CD4-positive, alpha-beta T cell (primary cell): ENCODE data around the gene LY6G5C. TPM values are rescaled to one million over a fixed set of nuclear protein-coding genes. Genes with fewer than 3 reads are reported as not detected.

Experiments used
- ATAC-seq: fragments of 200-7000 bp; cut with Tn5 transposase; one replicate; pipeline ENCODE4 v1.10.0; 2022; ENCODE audit warnings: mild to moderate bottlenecking; ENCODE audit not compliant: poor library complexity
- CTCF ChIA-PET: fragments of 350-600 bp; sonication (Branson Sonifier 250); formaldehyde crosslinking; loops from one replicate; lab custom pipeline; 2021; ENCODE audit warnings: antibody characterized with exemption, inconsistent platforms; lab: Charles Lee
- POLR2A ChIA-PET: fragments of 350-600 bp; sonication (Branson Sonifier 250); formaldehyde crosslinking; loops from one replicate; lab custom pipeline; 2021; ENCODE audit warnings: antibody characterized with exemption, inconsistent platforms; lab: Charles Lee
- DNase-seq, 14 experiments: peaks; one replicate each; pipeline ENCODE4 v3.0.0-alpha.2; 2013 to 2020; ENCODE audit warnings: mixed read lengths in 2 of 14
- H3K27ac ChIP-seq, 2 donors: one replicate each; pipeline versions ENCODE4 v1.5.1 to v1.7.0; 2013; ENCODE audit warnings: low read length in 2 of 2, low read depth in 1 of 2, mild to moderate bottlenecking in 1 of 2
- H3K27me3 ChIP-seq, 2 experiments: 1 replicate in 1 of 2; 2 replicates in 1 of 2; pipeline versions ENCODE4 v1.6.1 to v1.7.0; 2013; ENCODE audit warnings: low read length in 2 of 2, control low read depth in 1 of 2, mild to moderate bottlenecking in 1 of 2, moderate library complexity in 1 of 2; ENCODE audit not compliant: insufficient read depth in 2 of 2, control insufficient read depth in 1 of 2
- H3K36me3 ChIP-seq: one replicate; pipeline ENCODE4 v1.6.1; 2013; ENCODE audit warnings: low read length, control low read depth; ENCODE audit not compliant: insufficient read depth
- H3K4me1 ChIP-seq: one replicate; pipeline ENCODE4 v1.6.1; 2013; ENCODE audit warnings: low read length, control low read depth; ENCODE audit not compliant: insufficient read depth
- H3K4me3 ChIP-seq: one replicate; pipeline ENCODE4 v1.5.1; 2013; ENCODE audit warnings: mild to moderate bottlenecking, low read length, moderate library complexity
- H3K9me3 ChIP-seq, 2 experiments: 1 replicate in 1 of 2; 2 replicates in 1 of 2; pipeline versions ENCODE4 v1.6.1 to v1.7.0; 2013; ENCODE audit warnings: low read length in 2 of 2, mild to moderate bottlenecking in 2 of 2, control low read depth in 1 of 2, moderate library complexity in 1 of 2; ENCODE audit not compliant: control insufficient read depth in 1 of 2, insufficient read depth in 1 of 2
- H3K27ac Mint-ChIP-seq: one replicate; pipeline ENCODE4 v1.8.0; 2020; ENCODE audit warnings: mixed read lengths
- H3K27me3 Mint-ChIP-seq: one replicate; pipeline ENCODE4 v1.8.0; 2021; ENCODE audit warnings: mixed read lengths
- H3K36me3 Mint-ChIP-seq: one replicate; pipeline ENCODE4 v1.8.0; 2021; ENCODE audit warnings: low read depth, mixed read lengths
- H3K4me1 Mint-ChIP-seq: one replicate; pipeline ENCODE4 v1.8.0; 2021; ENCODE audit warnings: low read depth, mixed read lengths
- H3K4me3 Mint-ChIP-seq: one replicate; pipeline ENCODE4 v1.8.0; 2020; ENCODE audit warnings: mild to moderate bottlenecking, mixed read lengths
- H3K9me3 Mint-ChIP-seq: one replicate; pipeline ENCODE4 v1.8.0; 2020; ENCODE audit warnings: mixed read lengths
- intact Hi-C, 2 experiments: fragments of 100-400 bp; cut with DNase I in 1 of 2; cut with micrococcal nuclease in 1 of 2; formaldehyde crosslinking; loops; one replicate each; pipeline versions ENCODE4 v1.15.1 to v1.9.0; 2023 to 2025; cut with DNase I, micrococcal nuclease
- total RNA-seq, 174 experiments: library from RNA in 2 of 174; stranded (reverse) in 2 of 174; gene quantifications; one replicate each; pipeline ENCODE4 v1.2.3 and lab custom pipeline; 2021 to 2026
- TF ChIP-seq, protein P1 (sequence below): fragments of 200-600 bp; IDR thresholded peaks from one replicate; pipeline ENCODE4 v1.8.0; 2022; ENCODE audit warnings: antibody characterized with exemption, mild to moderate bottlenecking

The LY6G5C gene
- total RNA-seq, 2 experiments from 2014 or later: 0.49 to 0.67 TPM

DNA sequence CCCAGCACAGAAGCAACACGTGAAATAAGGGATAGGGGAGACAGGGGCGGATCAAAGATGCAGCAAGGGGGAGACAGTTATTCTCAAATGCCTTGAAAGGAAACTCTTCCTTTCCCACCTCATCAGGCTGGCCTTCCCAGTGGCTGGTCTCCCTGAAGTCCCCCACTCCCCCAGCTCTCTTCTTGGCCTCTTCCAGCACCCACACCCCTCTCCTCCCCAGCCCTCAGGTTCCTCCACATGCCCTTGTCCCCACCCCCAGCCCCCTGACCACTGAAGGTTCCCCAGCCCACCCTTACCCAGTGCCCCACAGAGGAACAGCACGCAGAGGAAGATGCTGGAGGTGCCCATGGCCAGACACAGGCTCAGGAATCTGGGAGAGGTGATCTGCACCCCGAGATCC is 32.6 kb upstream of the LY6G5C start:
- TF ChIP-seq, protein P1, sequence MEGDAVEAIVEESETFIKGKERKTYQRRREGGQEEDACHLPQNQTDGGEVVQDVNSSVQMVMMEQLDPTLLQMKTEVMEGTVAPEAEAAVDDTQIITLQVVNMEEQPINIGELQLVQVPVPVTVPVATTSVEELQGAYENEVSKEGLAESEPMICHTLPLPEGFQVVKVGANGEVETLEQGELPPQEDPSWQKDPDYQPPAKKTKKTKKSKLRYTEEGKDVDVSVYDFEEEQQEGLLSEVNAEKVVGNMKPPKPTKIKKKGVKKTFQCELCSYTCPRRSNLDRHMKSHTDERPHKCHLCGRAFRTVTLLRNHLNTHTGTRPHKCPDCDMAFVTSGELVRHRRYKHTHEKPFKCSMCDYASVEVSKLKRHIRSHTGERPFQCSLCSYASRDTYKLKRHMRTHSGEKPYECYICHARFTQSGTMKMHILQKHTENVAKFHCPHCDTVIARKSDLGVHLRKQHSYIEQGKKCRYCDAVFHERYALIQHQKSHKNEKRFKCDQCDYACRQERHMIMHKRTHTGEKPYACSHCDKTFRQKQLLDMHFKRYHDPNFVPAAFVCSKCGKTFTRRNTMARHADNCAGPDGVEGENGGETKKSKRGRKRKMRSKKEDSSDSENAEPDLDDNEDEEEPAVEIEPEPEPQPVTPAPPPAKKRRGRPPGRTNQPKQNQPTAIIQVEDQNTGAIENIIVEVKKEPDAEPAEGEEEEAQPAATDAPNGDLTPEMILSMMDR: no peak
- DNase-seq (no peak), ATAC-seq (no peak)
- Mint-ChIP-seq H3K4me1 (peaks cover 16% of the 10 kb centered on the region), H3K27me3 (no peaks in the 10 kb centered on the region), H3K36me3 (no peaks in the 10 kb centered on the region), H3K27ac (no peak overlapping the region), H3K4me3 (no peak overlapping the region), H3K9me3 (no peaks in the 10 kb centered on the region)
- Histone ChIP-seq H3K9me3 (no peaks in the 10 kb centered on the region), H3K4me3 (no peak overlapping the region), H3K4me1 (peaks cover 14% of the 10 kb centered on the region), H3K27me3 (no peaks in the 10 kb centered on the region), H3K27ac (no peak overlapping the region), H3K36me3 (no peaks in the 10 kb centered on the region)
- POLR2A ChIA-PET: interaction anchor here (1.6 kb wide), 1 partner anchor 24 kb away, joined by 3 read pairs; no protein-coding TSS in a partner anchor
- intact Hi-C loops: no loop called here
- CTCF ChIA-PET: no interaction called here

DNA sequence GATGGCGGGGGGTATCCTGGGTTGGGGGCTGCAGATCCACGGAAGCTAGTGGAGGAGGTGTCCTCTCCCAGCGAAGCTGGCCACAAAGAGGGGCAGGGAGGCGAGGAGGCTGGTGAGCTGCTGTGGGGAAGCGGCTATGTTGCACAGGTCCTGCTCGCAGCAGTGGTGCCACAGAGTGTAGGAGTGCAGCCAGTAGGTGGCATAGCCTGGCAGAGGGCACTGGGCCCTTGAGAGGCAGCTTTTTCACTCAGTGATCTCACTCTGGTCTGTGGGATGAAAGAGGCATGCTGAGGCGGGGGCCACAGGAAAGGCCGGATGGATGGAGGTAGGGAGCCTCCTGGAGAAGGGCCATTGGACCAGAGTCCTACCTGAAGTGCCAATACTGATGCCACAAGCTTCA is 31.4 kb upstream of the LY6G5C start:
- ChIA-PET CTCF (interaction anchor here (0.5 to 1.6 kb wide), 4 partner anchors 26 to 145 kb away, joined by 3 to 5 read pairs (median 4); no protein-coding TSS in a partner anchor), POLR2A (interaction anchor here (1.2 to 1.9 kb wide), 4 partner anchors 9 to 118 kb away, joined by 3 to 7 read pairs (median 5); partner anchors contain the start of genes ABHD16A and LSM2)
- Histone ChIP-seq H3K27me3 (no peaks in the 10 kb centered on the region), H3K4me1 (peaks cover 14% of the 10 kb centered on the region), H3K27ac (no peak overlapping the region), H3K36me3 (no peaks in the 10 kb centered on the region), H3K4me3 (no peak overlapping the region), H3K9me3 (no peaks in the 10 kb centered on the region)
- Mint-ChIP-seq H3K4me1 (peaks cover 16% of the 10 kb centered on the region), H3K36me3 (no peaks in the 10 kb centered on the region), H3K27ac (no peak overlapping the region), H3K27me3 (no peaks in the 10 kb centered on the region), H3K9me3 (no peaks in the 10 kb centered on the region), H3K4me3 (no peak overlapping the region)
- DNase-seq: peak in 6 of 14 experiments; percentile 15 to 55 (median 31)
- intact Hi-C loops: no loop called here
- peak; percentile 49 for ATAC-seq
- TF ChIP-seq, protein P1: no peak

DNA sequence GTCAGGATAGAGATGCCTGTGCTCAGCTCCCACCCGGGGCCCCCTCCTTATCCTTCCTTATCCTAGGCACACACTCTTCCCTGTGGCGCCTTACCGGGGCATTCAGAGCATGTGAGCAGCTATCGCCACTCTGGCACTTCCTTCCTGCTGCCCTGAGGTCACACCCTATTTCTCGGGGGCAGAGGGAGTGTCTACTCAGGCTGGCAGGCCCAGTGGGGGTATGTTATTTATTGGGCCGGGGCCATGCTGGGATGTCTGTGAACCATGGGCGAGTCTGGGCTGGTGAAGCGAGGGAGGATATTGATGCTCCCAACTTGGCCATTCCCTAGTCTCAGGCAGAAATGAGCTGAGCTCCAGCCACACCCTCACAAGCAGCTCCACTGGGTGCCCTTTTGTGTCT is 30.4 kb upstream of the LY6G5C start:
- H3K36me3 Mint-ChIP-seq: no peaks in the 10 kb centered on the region
- no peaks in the 10 kb centered on the region for H3K9me3 ChIP-seq
- ATAC-seq (no peak), DNase-seq (no peak)
- TF ChIP-seq, protein P1: no peak
- no peaks in the 10 kb centered on the region for H3K9me3 Mint-ChIP-seq
- H3K36me3 ChIP-seq: no peaks in the 10 kb centered on the region
- H3K27ac Mint-ChIP-seq: no peak overlapping the region
- CTCF ChIA-PET: interaction anchor here (1.6 kb wide), 1 partner anchor 59 kb away, joined by 5 read pairs; no protein-coding TSS in a partner anchor
- POLR2A ChIA-PET: interaction anchor here (0.7 to 1.9 kb wide), 4 partner anchors 8 to 120 kb away, joined by 3 to 7 read pairs (median 5); partner anchors contain the start of genes ABHD16A and LSM2
- intact Hi-C loops: no loop called here
- no peak overlapping the region for H3K4me3 ChIP-seq
- H3K4me3 Mint-ChIP-seq: no peak overlapping the region
- H3K27me3 Mint-ChIP-seq: no peaks in the 10 kb centered on the region
- H3K4me1 ChIP-seq: peaks cover 14% of the 10 kb centered on the region
- no peak overlapping the region for H3K27ac ChIP-seq
- no peaks in the 10 kb centered on the region for H3K27me3 ChIP-seq
- peaks cover 16% of the 10 kb centered on the region for H3K4me1 Mint-ChIP-seq
